Measurements from ENCODE around the gene MAP4K4. TPM values are rescaled to one million over a fixed set of nuclear protein-coding genes. Genes with fewer than 3 reads are reported as not detected.

Gene MAP4K4
- total RNA-seq, 1 experiment from 2014 or later = 136 TPM

GRCh38 chr2:101684313-101684712 is 13.2 kb upstream of the MAP4K4 start:
- Mint-ChIP-seq H3K4me3 (ENCODE audit: low read depth, unreplicated experiment) (no peak overlapping the region), H3K27ac (ENCODE audit: unreplicated experiment) (no peak overlapping the region), H3K36me3 (ENCODE audit: insufficient read depth, unreplicated experiment) (no peaks in the 10 kb centered on the region), H3K4me1 (ENCODE audit: low read depth, unreplicated experiment) (no peaks in the 10 kb centered on the region), H3K27me3 (ENCODE audit: unreplicated experiment) (no peaks in the 10 kb centered on the region), H3K9me3 (ENCODE audit: low read depth, unreplicated experiment) (no peaks in the 10 kb centered on the region)
- no peak for DNase-seq
- intact Hi-C loops (cut with micrococcal nuclease; ENCODE audit: unreplicated experiment) = no loop called here
- no TSS peak for BruUV-seq (replicated peaks)
- TF ChIP-seq CTCF (IDR thresholded peaks at IDR 0.05; ENCODE audit: unreplicated experiment) = no peak
- CTCF ChIA-PET = no interaction called here

- H3K9me3 Mint-ChIP-seq (ENCODE audit: low read depth, unreplicated experiment) = no peaks in the 10 kb centered on the region
- H3K4me1 Mint-ChIP-seq (ENCODE audit: low read depth, unreplicated experiment) = peaks cover 19% of the 10 kb centered on the region
- no peak for DNase-seq
- BruUV-seq (replicated peaks) = no TSS peak
- intact Hi-C loops (cut with micrococcal nuclease; ENCODE audit: unreplicated experiment) = no loop called here
- no peaks in the 10 kb centered on the region for H3K36me3 Mint-ChIP-seq (ENCODE audit: insufficient read depth, unreplicated experiment)
- TF ChIP-seq CTCF (IDR thresholded peaks at IDR 0.05; ENCODE audit: unreplicated experiment) = no peak
- CTCF ChIA-PET = no interaction called here
- no peaks in the 10 kb centered on the region for H3K27me3 Mint-ChIP-seq (ENCODE audit: unreplicated experiment)
- H3K27ac Mint-ChIP-seq (ENCODE audit: unreplicated experiment) = no peak overlapping the region
- no peak overlapping the region for H3K4me3 Mint-ChIP-seq (ENCODE audit: low read depth, unreplicated experiment)
Measured at GRCh38 chr2:101688261-101688660, 9.2 kb upstream of the MAP4K4 start.

DNA sequence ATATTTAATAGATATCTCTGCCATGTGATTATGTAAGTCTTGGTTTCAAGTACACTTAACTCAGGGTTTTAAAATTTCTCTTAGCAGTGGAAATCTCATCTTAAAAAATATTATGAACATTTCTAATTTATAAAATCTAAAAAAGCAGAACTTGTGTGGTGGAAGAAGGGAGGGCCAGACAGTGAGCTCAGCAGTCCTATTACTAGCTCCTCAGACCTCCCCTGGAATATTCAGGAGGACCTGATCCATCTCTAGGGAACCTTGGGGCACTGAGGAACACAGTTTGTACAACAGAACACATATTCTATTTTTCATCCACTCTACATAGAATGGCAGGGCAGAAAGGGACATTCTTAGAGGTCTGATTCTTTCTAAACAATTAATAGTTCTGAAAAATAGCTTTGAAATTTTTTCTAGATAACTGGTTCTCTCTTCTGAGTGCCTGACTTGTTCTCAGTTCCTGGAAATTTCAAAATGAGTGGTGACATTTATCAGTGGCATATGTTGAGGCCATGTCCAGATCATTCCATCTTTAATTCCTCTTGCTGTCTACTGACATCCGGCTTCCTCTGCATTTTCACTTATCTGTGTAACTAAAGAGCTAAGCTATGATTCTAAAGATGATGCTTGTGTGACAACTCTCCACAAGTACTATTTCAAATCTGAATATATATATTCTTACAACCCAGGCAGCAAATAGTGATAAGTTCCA is 8.2 kb upstream of the MAP4K4 start:
- no peak for TF ChIP-seq CTCF (IDR thresholded peaks at IDR 0.05; ENCODE audit: unreplicated experiment)
- Mint-ChIP-seq H3K27ac (ENCODE audit: unreplicated experiment) (no peak overlapping the region), H3K27me3 (ENCODE audit: unreplicated experiment) (no peaks in the 10 kb centered on the region), H3K4me3 (ENCODE audit: low read depth, unreplicated experiment) (no peak overlapping the region), H3K9me3 (ENCODE audit: low read depth, unreplicated experiment) (peaks cover 3% of the 10 kb centered on the region), H3K36me3 (ENCODE audit: insufficient read depth, unreplicated experiment) (no peaks in the 10 kb centered on the region), H3K4me1 (ENCODE audit: low read depth, unreplicated experiment) (peaks cover 19% of the 10 kb centered on the region)
- no TSS peak for BruUV-seq (replicated peaks)
- intact Hi-C loops (cut with micrococcal nuclease; ENCODE audit: unreplicated experiment) = no loop called here
- CTCF ChIA-PET = interaction anchor here (0.7 kb wide), 1 partner anchor 935 kb away, joined by 3 read pairs; no protein-coding TSS in a partner anchor
- no peak for DNase-seq

- Mint-ChIP-seq H3K4me1 (ENCODE audit: low read depth, unreplicated experiment) (peaks cover 28% of the 10 kb centered on the region), H3K27ac (ENCODE audit: unreplicated experiment) (no peak overlapping the region), H3K9me3 (ENCODE audit: low read depth, unreplicated experiment) (peaks cover 3% of the 10 kb centered on the region), H3K36me3 (ENCODE audit: insufficient read depth, unreplicated experiment) (no peaks in the 10 kb centered on the region), H3K4me3 (ENCODE audit: low read depth, unreplicated experiment) (no peak overlapping the region), H3K27me3 (ENCODE audit: unreplicated experiment) (no peaks in the 10 kb centered on the region)
- CTCF ChIA-PET = interaction anchor here (0.5 kb wide), 1 partner anchor 60 kb away, joined by 5 read pairs; no protein-coding TSS in a partner anchor
- intact Hi-C loops (cut with micrococcal nuclease; ENCODE audit: unreplicated experiment) = loop anchor here (10.0 kb wide), 1 partner anchor 276 kb away; no protein-coding TSS in a partner anchor
- no peak for DNase-seq
- no peak for TF ChIP-seq CTCF (IDR thresholded peaks at IDR 0.05; ENCODE audit: unreplicated experiment)
- BruUV-seq (replicated peaks) = no TSS peak
Measured at GRCh38 chr2:101690547-101691152, 6.9 kb upstream of the MAP4K4 start.

Data from Calu3 (cell line).